ENCODE results near the gene FEN1. TPM values are rescaled to one million over a fixed set of nuclear protein-coding genes. Genes with fewer than 3 reads are reported as not detected.

FEN1 gene
- total and polyA plus RNA-seq, 2 of the 13 experiments (the other 11 are each of a cell fraction or from before 2014, with no cell fraction given) = 12.4 to 102 TPM

DNA sequence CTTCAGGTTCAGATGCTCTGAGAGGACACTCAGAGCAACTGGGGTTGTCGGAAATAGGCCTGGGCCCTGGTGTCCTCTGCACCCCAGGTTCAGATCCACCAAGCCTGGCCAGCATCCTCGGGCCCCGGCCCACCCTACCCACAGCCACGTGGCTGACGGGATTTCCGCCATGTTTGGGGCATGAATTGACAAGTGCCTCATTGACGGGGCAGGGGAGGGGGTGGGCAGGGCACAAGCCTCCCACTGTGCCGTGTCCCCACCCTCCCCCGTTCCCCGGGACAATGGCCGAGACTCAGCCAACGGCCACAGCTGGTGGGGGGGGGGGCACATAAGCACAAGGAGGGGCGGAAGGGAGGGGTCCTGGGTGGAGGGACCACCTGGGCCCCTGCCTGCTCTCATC is 31.8 kb upstream of the FEN1 start (continued):
- no peak for TF ChIP-seq ZBED4 (CRISPR knock-in tag; IDR thresholded peaks at IDR 0.05; ENCODE audit: borderline replicate concordance)

- no peak overlapping the region for H3K27ac ChIP-seq (ENCODE audit: extremely low read length, insufficient read depth, low read length)
- BruUV-seq (replicated peaks) = no TSS peak
- peaks cover 49% of the 10 kb centered on the region for H3K4me1 ChIP-seq (ENCODE audit: insufficient read depth, low read length)
- ChIA-PET CTCF (ENCODE audit: low intra/inter-chr PET ratio, low total read pairs) (no interaction called here), POLR2A (no interaction called here)
- H3K36me3 ChIP-seq (replicated peaks in 1 of 2; ENCODE audit: control insufficient read depth in 1 of 2, insufficient read depth in 2 of 2, low read length in 2 of 2) = no peaks in the 10 kb centered on the region; a peak in 1 of 5 replicates
- H3K4me3 ChIP-seq (replicated peaks in 1 of 3; ENCODE audit: insufficient read depth in 1 of 3, low read depth in 2 of 3, low read length in 3 of 3) = no peak overlapping the region
- H3K27me3 ChIP-seq (ENCODE audit: control insufficient read depth in 1 of 2, insufficient read depth in 2 of 2, low read length in 2 of 2) = no peaks in the 10 kb centered on the region
- peaks cover 31% of the 10 kb centered on the region for H3K79me2 ChIP-seq (ENCODE audit: insufficient read depth, low read length)
- no peak for FAIRE-seq
- 92% methylated on average over 10 of the region's 11 CpGs for WGBS (ENCODE audit: low lambda C conversion rate)
- no peaks in the 10 kb centered on the region for H3K9me3 ChIP-seq (ENCODE audit: low read length)
- H4K20me1 ChIP-seq (ENCODE audit: insufficient read depth, low read length) = 0 out of 2 replicates have a peak, but pooled peaks cover 2% of the 10 kb centered on the region
- DNase-seq (ENCODE audit: low spot score) = no peak
- H3K4me2 ChIP-seq (ENCODE audit: low read depth, low read length) = no peak overlapping the region
- intact Hi-C loops (cut with micrococcal nuclease; ENCODE audit: unreplicated experiment) (no loop called here), in situ Hi-C loops (cut with HindIII; ENCODE audit: extremely low pct_ligation_motif_present, low pct_unique_long_range_greater_than_20kb) (no loop called here)
- no peak overlapping the region for H2AFZ ChIP-seq (ENCODE audit: low read length)
- no peak overlapping the region for H3K9ac ChIP-seq (ENCODE audit: insufficient read depth, low read depth, low read length)
- no peak for ATAC-seq
- no peak for TF ChIP-seq ZNF44 (CRISPR knock-in tag; IDR thresholded peaks at IDR 0.05)
- no peak for TF ChIP-seq ARNT (IDR thresholded peaks at IDR 0.05)
- TF ChIP-seq, protein P1, sequence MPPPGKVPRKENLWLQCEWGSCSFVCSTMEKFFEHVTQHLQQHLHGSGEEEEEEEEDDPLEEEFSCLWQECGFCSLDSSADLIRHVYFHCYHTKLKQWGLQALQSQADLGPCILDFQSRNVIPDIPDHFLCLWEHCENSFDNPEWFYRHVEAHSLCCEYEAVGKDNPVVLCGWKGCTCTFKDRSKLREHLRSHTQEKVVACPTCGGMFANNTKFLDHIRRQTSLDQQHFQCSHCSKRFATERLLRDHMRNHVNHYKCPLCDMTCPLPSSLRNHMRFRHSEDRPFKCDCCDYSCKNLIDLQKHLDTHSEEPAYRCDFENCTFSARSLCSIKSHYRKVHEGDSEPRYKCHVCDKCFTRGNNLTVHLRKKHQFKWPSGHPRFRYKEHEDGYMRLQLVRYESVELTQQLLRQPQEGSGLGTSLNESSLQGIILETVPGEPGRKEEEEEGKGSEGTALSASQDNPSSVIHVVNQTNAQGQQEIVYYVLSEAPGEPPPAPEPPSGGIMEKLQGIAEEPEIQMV (CRISPR knock-in tag; IDR thresholded peaks at IDR 0.05; ENCODE audit: low read depth) = no peak
- TF ChIP-seq ZNF230 (CRISPR knock-in tag; IDR thresholded peaks at IDR 0.05) = no peak
- TF ChIP-seq SP2 (CRISPR knock-in tag; IDR thresholded peaks at IDR 0.05) = no peak
- no peak for TF ChIP-seq ZNF354B (CRISPR knock-in tag; IDR thresholded peaks at IDR 0.05)
- no peak for TF ChIP-seq ETS1 (CRISPR knock-in tag; IDR thresholded peaks at IDR 0.05)
- no peak for TF ChIP-seq TBX3 (IDR thresholded peaks at IDR 0.05; ENCODE audit: borderline replicate concordance)
- TF ChIP-seq PAWR (CRISPR knock-in tag; IDR thresholded peaks at IDR 0.05; ENCODE audit: borderline replicate concordance) = no peak
- no peak for TF ChIP-seq SYNCRIP (IDR thresholded peaks at IDR 0.05; ENCODE audit: insufficient read depth, low read depth, low read length)
- no peak for TF ChIP-seq ZNF224 (CRISPR knock-in tag; IDR thresholded peaks at IDR 0.05)
- no peak for TF ChIP-seq NCOA1 (CRISPR knock-in tag; IDR thresholded peaks at IDR 0.05)
- TF ChIP-seq FOXJ3 (CRISPR knock-in tag; IDR thresholded peaks at IDR 0.05; ENCODE audit: borderline replicate concordance) = no peak
These were observed 31.1 kb upstream of the FEN1 start for GRCh38 chr11:61761440-61762222.
